ENCODE data around the gene KNDC1. TPM values are rescaled to one million over a fixed set of nuclear protein-coding genes. Genes with fewer than 3 reads are reported as not detected.

KNDC1 gene
- polyA plus RNA-seq, 1 donor from 2014 or later = 4.3 TPM

GRCh38 chr10:133164816-133165555, 5.0 kb downstream of the KNDC1 start:
- TF ChIP-seq CTCF (IDR thresholded peaks at IDR 0.05; ENCODE audit: poor library complexity, severe bottlenecking) = no peak
- H3K27me3 ChIP-seq (ENCODE audit: insufficient read depth, low read depth, low read length) = no peaks in the 10 kb centered on the region
- no peak overlapping the region for H3K4me3 ChIP-seq (ENCODE audit: low read length)
- no peak overlapping the region for H3K27ac ChIP-seq (ENCODE audit: low read length)
- H3K9me2 ChIP-seq (ENCODE audit: insufficient read depth, low read length) = no peaks in the 10 kb centered on the region
- H2AFZ ChIP-seq (ENCODE audit: low read depth, low read length) = no peak overlapping the region
- H3K9me3 ChIP-seq (ENCODE audit: low read length) = no peaks in the 10 kb centered on the region
- no peaks in the 10 kb centered on the region for H3K36me3 ChIP-seq (ENCODE audit: insufficient read depth, low read length)
- H4K20me1 ChIP-seq (ENCODE audit: insufficient read depth) = no peaks in the 10 kb centered on the region
- H3K79me2 ChIP-seq (replicated peaks; ENCODE audit: insufficient read depth, low read length) = no peaks in the 10 kb centered on the region
- no peaks in the 10 kb centered on the region for H3F3A ChIP-seq (ENCODE audit: insufficient read depth, low read length, poor library complexity, severe bottlenecking)
- H3K4me2 ChIP-seq (ENCODE audit: low read length) = no peak overlapping the region
- H3K9ac ChIP-seq (ENCODE audit: low read length) = no peak overlapping the region

- Histone ChIP-seq H3K36me3 (ENCODE audit: insufficient read depth, low read length) (no peaks in the 10 kb centered on the region), H4K20me1 (ENCODE audit: insufficient read depth) (no peaks in the 10 kb centered on the region), H3K9me2 (ENCODE audit: insufficient read depth, low read length) (no peaks in the 10 kb centered on the region), H3K27me3 (ENCODE audit: insufficient read depth, low read depth, low read length) (no peaks in the 10 kb centered on the region), H3K4me2 (ENCODE audit: low read length) (no peak overlapping the region), H3K4me3 (ENCODE audit: low read length) (no peak overlapping the region), H3K9ac (ENCODE audit: low read length) (no peak overlapping the region), H3K79me2 (replicated peaks; ENCODE audit: insufficient read depth, low read length) (no peaks in the 10 kb centered on the region), H3K27ac (ENCODE audit: low read length) (no peak overlapping the region), H2AFZ (ENCODE audit: low read depth, low read length) (no peak overlapping the region), H3F3A (ENCODE audit: insufficient read depth, low read length, poor library complexity, severe bottlenecking) (no peaks in the 10 kb centered on the region), H3K9me3 (ENCODE audit: low read length) (no peaks in the 10 kb centered on the region)
- TF ChIP-seq RAD21 (conservative IDR thresholded peaks at IDR 0.05) (no peak), EZH2 (IDR thresholded peaks at IDR 0.05; ENCODE audit: borderline replicate concordance, insufficient read depth, low read length, poor library complexity, severe bottlenecking) (no peak), EP300 (conservative IDR thresholded peaks at IDR 0.05; ENCODE audit: poor library complexity, severe bottlenecking) (no peak), SMC3 (conservative IDR thresholded peaks at IDR 0.05; ENCODE audit: poor library complexity) (no peak)
Observed at GRCh38 chr10:133165556-133166503, 5.8 kb downstream of the KNDC1 start.

- H3K4me2 ChIP-seq (ENCODE audit: low read length) = no peak overlapping the region
- H3K79me2 ChIP-seq (replicated peaks; ENCODE audit: insufficient read depth, low read length) = no peaks in the 10 kb centered on the region
- no peak overlapping the region for H3K27ac ChIP-seq (ENCODE audit: low read length)
- H3F3A ChIP-seq (ENCODE audit: insufficient read depth, low read length, poor library complexity, severe bottlenecking) = no peaks in the 10 kb centered on the region
- no peaks in the 10 kb centered on the region for H3K36me3 ChIP-seq (ENCODE audit: insufficient read depth, low read length)
- no peaks in the 10 kb centered on the region for H3K27me3 ChIP-seq (ENCODE audit: insufficient read depth, low read depth, low read length)
- TF ChIP-seq TAF1 (IDR thresholded peaks at IDR 0.05; ENCODE audit: low read depth) = no peak
- TF ChIP-seq CTCF (IDR thresholded peaks at IDR 0.05; ENCODE audit: poor library complexity, severe bottlenecking) = no peak
- no peak for TF ChIP-seq EP300 (conservative IDR thresholded peaks at IDR 0.05; ENCODE audit: poor library complexity, severe bottlenecking)
- TF ChIP-seq EZH2 (IDR thresholded peaks at IDR 0.05; ENCODE audit: borderline replicate concordance, insufficient read depth, low read length, poor library complexity, severe bottlenecking) = no peak
- TF ChIP-seq SMC3 (conservative IDR thresholded peaks at IDR 0.05; ENCODE audit: poor library complexity) = no peak
- no peak for TF ChIP-seq POLR2AphosphoS5 (IDR thresholded peaks at IDR 0.05)
- no peak for TF ChIP-seq RAD21 (conservative IDR thresholded peaks at IDR 0.05)
- no peak for TF ChIP-seq REST (IDR thresholded peaks at IDR 0.05; ENCODE audit: borderline replicate concordance)
- no peak for TF ChIP-seq MXI1 (conservative IDR thresholded peaks at IDR 0.05; ENCODE audit: poor library complexity, severe bottlenecking)
- no peaks in the 10 kb centered on the region for H3K9me3 ChIP-seq (ENCODE audit: low read length)
- no peak overlapping the region for H2AFZ ChIP-seq (ENCODE audit: low read depth, low read length)
- H3K4me3 ChIP-seq (ENCODE audit: low read length) = no peak overlapping the region
- no peaks in the 10 kb centered on the region for H3K9me2 ChIP-seq (ENCODE audit: insufficient read depth, low read length)
- no peak overlapping the region for H3K9ac ChIP-seq (ENCODE audit: low read length)
- no peaks in the 10 kb centered on the region for H4K20me1 ChIP-seq (ENCODE audit: insufficient read depth)
Observed at GRCh38 chr10:133166504-133166827, 6.4 kb downstream of the KNDC1 start.
